Stromal cell of bone marrow (primary cell): ENCODE results near the gene GSTT4.
"Not testable (repeated sequence)": the region's sequence is repeated elsewhere in the genome, so short reads cannot be mapped to it uniquely, and the experiment has no call there.

Source experiments
- DNase-seq: peaks from one replicate; pipeline ENCODE4 v3.0.0-alpha.2; 2012; ENCODE audit warnings: low read depth

GSTT4 gene

DNA sequence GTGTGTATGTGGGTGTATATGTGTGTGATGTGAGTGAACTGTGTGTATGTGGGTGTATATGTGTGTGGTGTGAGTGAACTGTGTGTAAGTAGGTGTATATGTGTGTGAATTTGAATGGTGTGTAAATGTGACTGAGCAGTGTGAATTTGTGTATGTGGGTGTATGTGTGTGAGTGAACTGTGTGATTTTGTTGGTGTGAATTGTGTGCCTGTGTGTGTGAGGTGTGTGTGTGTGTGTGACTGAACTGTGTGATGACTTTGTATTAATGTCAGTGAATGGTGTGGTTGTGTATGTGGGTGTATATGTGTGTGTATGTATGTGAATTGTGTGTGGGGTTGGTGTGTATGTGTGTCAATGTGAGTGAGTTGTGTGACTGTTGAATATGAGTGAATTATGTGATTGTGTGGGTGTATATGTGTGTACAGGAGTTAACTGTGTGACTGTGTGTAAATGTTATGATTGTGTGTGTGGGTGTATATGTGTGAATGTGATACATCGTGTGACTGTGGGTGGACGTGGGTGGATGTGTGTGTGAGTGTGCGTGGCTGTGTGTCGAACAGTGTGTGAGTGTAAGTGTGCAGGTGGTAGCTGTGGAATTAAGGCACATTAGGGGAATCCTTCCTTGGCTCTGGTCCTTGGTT is 18.6 kb downstream of the GSTT4 start:
- DNase-seq: not testable (repeated sequence)

DNA sequence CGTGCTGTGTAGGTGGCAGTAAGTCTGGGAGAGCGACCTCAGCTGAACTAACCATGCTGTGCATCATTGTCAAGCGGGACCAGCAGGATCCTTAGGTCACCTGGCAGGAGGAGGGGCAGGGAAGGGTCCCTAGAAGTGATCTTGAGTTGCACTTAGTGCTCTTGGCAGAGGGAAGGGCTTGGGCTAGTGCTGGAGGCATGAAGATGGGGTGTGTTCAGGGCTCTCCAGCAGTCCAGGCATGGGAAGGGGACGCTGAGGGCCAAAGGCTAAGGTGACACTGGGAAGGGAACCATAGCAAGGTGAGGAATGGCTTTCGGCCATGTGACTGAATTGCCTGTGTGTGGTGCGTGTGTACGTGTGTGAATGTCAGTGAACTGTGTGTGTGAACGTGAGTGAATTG is 19.2 kb downstream of the GSTT4 start:
- not testable (repeated sequence) for DNase-seq

DNA sequence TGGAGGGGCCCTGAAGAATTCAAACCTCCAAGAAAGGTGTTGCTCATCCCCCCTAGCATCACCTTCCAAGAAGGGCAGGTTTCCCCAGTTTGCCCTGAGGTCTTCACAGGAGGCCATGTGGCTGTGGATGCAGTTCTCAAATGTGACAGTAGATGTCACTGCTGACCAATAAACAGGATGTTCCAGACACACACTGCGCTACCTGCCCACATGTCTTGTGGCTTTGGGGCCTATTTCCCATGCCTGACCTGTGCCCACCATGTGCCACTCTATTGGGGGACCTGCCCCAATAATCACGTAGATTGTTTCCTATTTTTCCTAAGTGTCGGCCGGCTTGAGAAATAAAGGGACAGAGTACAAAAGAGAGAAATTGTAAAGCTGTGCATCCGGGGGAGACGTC is 20.8 kb downstream of the GSTT4 start:
- DNase-seq: no peak

DNA sequence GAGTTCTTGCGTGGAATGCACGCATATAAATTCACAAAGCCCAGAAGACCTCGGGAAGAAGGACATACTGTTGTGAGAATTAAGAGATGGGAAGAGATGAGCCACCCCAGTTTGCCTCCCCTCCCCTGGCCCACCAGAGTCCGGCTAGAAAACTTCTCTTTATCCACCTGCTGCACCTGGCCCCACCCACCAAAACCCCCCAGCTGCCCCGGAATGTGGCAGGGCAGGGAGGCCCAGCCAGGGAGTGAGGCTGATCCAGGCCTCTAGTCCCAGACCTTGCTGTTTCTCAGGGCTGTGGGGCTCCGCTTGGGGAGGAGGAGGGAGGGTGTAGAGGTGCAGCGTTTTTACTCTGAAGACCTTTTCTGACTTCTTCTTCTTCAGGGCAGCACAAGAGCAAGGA is 24.7 kb downstream of the GSTT4 start:
- DNase-seq: not testable (repeated sequence)

DNA sequence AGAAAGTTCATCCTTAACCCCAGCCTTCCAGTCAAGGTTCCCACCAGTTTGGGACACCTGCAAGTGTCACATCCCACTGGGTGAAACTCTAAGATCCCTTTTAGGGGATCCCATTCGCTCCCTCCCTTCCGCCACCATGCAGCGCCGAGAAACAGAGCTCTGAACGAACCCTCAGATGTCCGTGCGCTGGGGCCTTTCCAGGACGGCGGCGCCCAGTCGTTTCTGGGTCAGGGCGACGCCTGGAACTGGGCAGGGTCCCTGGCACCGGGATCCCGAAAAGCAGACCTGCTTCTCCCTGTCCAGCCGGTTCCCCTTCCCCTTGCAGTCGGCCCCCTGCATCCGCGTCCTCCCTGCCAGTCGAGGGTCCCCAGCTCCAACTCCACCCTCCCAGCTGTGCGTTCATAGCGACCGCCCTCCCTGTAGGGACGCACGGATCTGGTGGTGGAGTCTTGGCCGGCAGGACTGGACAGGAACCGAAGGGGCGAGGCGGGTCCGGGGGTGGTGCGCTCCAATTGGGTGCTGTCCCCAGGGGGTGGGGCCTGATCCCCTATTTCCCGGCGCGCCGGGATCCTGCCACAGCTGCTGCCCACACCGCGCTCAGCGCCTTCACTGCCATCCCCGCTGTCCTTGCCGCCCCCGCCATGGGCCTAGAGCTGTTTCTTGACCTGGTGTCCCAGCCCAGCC is 25.6 kb downstream of the GSTT4 start, which contains the start of gene GSTT2:
Gene GSTT2, plus strand, starts transcription at position 578 of the 684 bp plus-strand sequence.
- DNase-seq: not testable (repeated sequence)

DNA sequence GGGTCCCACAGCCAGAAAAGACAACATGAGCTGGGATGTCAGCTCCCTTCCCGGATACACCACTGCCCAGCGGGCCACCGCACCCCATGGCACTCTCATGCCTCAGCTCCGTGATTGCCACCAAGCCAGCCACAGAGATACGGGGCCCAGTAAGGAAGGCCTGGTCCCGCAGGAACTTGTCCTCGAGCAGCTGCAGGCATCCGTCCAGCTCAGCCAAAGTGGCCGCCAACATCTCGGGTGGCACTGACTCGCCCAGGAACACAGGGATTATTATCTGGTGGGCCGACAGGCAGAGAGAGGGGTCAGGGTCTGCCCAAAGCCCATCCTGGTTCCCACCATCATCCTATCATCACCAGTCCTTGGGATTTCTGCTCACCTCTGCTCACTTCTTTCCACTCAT is 27.9 kb downstream of the GSTT4 start:
- DNase-seq: not testable (repeated sequence)

DNA sequence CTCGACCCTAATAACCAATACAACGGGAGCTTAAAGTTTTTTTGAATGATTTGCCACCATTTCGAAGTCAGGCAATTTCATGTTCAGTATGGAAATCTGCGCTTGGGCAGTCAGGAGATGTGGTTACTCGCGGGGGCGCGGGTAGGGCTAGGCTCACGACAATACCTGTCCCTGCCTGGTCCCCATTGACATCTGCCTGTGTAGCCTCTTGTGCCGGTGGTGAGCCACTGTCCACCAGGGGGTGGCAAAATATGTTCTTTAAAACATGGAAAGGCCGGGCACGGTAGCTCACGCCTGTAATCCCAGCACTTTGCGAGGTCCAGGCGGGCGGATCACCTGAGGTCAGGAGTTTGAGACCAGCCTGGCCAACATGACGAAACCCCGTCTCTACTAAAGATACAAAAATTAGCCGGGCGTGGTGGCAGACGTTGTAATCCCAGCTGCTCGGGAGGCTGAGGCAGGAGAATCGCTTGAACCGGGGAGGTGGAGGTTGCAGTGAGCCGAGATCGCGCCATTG is 30.4 kb downstream of the GSTT4 start:
- DNase-seq: not testable (repeated sequence)

DNA sequence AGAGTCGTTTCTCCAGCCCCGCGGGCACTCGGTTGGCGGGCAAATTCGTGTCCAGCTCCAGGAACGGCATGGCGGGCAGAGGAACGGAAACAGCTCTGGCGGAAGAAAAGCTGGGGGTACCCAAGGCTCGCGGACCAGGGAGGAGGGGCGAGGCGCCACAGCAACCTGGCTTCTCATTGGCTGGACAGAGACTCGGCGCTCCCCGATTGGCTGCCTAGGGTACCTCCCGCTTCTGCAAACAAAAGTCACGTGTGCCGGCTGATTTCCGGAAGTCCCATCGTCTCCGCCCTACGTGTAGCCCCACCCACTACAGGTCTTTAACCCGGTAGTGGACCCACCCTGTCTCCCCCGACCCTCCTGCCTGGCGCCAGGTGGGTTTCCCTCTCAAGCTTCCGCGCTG is 30.9 kb downstream of the GSTT4 start, which contains the start of gene DDT:
Gene DDT, minus strand, starts transcription at position 97 of the 400 bp plus-strand sequence. Its CDS starts 27 bp downstream, at position 70.
- not testable (repeated sequence) for DNase-seq

DNA sequence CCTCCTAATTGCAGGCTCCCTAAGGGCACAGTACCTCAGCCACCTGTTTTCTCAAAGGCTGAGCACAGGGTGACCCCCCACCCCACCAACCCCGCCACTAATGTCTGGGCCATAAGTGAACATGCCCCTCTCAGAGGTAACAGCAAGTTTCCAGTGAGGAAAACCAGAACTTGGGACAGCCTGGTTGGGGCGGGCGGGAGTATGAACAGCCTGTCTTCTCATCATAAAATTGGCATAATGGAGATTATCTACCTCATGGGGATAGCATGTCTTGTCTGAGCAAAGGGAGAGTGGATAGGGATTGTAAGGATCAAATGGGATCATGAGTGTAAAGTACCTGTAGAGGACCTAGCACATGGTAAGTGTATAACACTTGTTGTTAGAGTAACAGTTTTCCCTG is 33.3 kb downstream of the GSTT4 start:
- DNase-seq: not testable (repeated sequence)

DNA sequence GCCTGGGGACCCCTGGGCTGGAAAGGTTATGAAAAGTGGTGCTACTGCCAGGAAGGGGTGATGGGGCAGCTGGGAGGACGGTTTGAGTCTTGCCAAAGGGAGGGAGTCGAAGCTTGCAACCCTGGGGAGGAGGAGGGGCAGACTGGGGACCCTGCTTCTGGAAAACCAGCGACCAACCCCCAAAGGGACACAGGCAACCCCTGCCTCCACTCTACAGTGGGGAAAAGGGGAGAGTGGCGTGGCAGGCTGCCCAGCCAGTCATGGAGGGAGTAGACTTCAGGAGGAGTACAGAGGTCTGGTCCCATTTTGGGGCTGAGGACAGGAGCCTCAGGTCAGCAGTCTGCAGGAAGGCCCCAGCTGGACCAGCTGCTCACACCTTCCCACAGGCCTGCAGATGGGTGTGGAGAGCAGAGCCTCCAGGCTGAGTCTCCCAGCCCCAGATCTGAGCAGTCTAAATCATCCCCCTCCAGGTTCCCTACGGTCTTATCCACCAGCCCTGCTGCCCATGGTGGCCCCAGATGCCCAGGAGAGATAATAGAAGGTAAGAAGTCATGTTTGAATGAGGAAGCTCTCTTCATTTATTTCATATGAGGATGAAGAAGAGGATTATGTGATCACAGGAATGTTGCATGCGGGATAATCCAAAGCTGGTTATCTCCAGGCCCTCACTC is 34.3 kb downstream of the GSTT4 start:
- DNase-seq: no peak

DNA sequence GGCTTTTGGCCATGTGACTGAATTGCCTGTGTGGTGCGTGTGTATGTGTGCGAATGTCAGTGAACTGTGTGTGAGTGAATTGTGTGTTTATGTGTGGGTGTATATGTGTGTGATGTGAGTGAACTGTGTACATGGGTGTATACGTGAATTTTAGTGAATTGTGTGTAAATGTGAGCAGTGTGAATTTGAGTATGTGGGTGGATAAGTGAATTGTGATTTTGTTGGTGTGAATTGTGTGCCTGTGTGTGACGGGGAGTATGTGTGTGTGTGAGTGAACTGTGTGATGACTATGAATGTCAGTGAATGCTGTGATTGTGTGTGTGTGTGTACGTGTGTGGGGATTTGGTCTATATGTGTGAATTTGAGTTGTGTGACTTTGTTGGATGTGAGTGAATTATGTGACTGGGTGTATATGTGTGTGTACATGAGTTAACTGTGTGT is 35.0 kb downstream of the GSTT4 start:
- DNase-seq: no peak

DNA sequence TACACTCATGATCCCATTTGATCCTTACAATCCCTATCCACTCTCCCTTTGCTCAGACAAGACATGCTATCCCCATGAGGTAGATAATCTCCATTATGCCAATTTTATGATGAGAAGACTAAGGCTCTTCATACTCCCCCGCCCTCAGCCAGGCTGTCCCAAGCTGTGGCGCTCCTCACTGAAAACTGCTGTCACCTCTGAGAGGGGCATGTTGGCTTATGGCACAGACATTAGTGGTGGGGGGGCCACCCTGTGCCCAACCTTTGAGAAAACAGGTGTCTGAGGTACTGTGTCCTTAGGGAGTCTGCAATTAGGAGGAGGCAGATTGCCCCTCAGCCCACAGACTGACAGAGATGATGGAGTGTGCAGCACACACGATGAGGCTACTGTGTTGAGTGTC is 36.2 kb downstream of the GSTT4 start:
- no peak for DNase-seq

DNA sequence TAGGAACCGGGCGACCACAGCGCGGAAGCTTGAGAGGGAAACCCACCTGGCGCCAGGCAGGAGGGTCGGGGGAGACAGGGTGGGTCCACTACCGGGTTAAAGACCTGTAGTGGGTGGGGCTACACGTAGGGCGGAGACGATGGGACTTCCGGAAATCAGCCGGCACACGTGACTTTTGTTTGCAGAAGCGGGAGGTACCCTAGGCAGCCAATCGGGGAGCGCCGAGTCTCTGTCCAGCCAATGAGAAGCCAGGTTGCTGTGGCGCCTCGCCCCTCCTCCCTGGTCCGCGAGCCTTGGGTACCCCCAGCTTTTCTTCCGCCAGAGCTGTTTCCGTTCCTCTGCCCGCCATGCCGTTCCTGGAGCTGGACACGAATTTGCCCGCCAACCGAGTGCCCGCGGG is 38.7 kb downstream of the GSTT4 start, which contains the start of gene DDTL:
Gene DDTL, plus strand, starts transcription at position 321 of the 400 bp plus-strand sequence. Its CDS starts 27 bp downstream, at position 348.
- not testable (repeated sequence) for DNase-seq

DNA sequence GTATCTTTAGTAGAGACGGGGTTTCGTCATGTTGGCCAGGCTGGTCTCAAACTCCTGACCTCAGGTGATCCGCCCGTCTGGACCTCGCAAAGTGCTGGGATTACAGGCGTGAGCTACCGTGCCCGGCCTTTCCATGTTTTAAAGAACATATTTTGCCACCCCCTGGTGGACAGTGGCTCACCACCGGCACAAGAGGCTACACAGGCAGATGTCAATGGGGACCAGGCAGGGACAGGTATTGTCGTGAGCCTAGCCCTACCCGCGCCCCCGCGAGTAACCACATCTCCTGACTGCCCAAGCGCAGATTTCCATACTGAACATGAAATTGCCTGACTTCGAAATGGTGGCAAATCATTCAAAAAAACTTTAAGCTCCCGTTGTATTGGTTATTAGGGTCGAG is 39.2 kb downstream of the GSTT4 start:
- DNase-seq: not testable (repeated sequence)

DNA sequence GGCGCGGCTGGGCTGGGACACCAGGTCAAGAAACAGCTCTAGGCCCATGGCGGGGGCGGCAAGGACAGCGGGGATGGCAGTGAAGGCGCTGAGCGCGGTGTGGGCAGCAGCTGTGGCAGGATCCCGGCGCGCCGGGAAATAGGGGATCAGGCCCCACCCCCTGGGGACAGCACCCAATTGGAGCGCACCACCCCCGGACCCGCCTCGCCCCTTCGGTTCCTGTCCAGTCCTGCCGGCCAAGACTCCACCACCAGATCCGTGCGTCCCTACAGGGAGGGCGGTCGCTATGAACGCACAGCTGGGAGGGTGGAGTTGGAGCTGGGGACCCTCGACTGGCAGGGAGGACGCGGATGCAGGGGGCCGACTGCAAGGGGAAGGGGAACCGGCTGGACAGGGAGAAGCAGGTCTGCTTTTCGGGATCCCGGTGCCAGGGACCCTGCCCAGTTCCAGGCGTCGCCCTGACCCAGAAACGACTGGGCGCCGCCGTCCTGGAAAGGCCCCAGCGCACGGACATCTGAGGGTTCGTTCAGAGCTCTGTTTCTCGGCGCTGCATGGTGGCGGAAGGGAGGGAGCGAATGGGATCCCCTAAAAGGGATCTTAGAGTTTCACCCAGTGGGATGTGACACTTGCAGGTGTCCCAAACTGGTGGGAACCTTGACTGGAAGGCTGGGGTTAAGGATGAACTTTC is 44.0 kb downstream of the GSTT4 start, which contains the start of gene GSTT2B:
Gene GSTT2B, minus strand, starts transcription at position 112 of the 688 bp plus-strand sequence. Its CDS starts 64 bp downstream, at position 48.
- DNase-seq: not testable (repeated sequence)

DNA sequence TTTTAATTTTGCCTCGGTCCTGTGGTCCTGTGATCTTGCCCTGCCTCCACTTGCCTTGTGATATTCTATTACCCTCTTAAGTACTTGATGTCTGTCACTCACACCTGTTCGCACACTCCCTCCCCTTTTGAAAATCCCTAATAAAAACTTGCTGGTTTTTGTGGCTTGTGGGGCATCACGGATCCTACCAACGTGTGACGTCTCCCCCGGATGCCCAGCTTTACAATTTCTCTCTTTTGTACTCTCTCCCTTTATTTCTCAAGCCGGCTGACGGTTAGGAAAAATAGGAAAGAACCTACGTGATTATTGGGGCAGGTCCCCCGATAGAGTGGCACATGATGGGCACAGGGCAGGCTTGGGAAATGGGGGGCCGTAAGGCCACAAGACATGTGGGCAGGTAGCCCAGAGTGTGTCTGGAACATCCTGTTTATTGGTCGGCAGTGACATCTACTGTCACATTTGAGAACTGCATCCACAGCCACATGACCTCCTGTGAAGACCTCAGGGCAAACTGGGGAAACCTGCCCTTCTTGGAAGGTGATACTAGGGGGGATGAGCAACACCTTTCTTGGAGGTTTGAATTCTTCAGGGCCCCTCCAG is 48.9 kb downstream of the GSTT4 start:
- DNase-seq: peak; percentile 38

DNA sequence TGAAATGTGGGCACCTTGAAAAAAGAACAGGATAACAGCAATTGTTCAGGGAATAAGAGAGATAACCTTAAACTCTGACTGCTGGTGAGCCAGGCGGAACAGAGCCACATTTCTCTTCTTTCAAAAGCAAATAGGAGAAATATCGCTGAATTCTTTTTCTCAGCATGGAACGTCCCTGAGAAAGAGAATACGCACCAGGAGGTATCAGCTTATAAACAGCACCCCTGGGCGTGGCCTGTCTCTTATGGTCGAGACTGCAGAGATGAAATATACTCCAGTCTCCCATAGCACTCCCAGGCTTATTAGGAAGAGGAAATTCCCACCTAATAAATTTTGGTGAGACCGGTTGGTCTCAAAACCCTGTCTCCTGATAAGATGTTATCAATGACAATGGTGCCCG is 49.4 kb downstream of the GSTT4 start:
- not testable (repeated sequence) for DNase-seq

DNA sequence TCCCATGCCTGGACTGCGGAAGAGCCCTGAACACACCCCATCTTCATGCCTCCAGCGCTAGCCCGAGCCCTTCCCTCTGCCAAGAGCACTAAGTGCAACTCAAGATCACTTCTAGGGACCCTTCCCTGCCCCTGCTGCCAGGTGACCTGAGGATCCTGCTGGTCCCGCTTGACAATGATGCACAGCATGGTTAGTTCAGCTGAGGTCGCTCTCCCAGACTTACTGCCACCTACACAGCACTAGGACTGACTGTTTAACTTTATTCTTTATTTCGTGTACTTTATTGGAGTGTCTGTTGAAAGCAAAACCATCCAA is 50.3 kb downstream of the GSTT4 start:
- DNase-seq: not testable (repeated sequence)

DNA sequence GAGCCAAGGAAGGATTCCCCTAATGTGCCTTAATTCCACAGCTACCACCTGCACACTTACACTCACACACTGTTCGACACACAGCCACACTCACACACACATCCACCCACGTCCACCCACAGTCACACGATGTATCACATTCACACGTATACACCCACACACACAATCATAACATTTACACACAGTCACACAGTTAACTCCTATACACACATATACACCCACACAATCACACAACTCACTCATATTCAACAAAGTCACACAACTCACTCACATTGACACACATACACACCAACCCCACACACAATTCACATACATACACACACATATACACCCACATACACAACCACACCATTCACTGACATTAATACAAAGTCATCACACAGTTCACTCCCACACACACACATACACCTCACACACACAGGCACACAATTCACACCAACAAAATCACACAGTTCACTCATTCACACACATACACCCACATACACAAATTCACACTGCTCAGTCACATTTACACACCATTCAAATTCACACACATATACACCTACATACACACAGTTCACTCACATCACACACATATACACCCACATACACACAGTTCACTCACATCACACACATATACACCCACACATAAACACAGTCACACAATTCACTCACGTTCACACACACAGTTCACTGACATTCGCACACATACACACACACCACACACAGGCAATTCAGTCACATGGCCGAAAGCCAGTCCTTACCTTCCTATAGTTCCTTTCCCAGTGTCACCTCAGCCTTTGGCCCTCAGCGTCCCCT is 50.9 kb downstream of the GSTT4 start:
- DNase-seq: not testable (repeated sequence)

DNA sequence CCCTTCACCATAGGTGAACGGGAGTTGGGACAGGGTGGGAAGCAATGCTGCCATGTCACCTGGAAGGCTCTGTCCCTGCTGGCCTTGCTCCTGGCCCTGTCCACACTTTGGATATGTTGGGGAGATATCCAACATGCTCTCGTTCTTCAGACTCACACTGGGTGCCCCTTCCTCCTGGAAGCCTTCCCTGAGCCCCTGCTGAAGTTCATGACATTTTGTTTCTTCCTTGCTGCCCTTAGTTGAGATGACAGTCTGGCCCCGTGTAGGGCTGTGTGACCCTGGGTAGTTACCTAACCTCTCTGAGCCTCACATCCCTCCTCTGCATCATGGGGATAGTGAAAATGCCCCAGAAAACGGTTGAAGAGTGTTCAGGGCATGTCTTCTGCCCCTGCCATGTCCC is 51.8 kb downstream of the GSTT4 start:
- DNase-seq: not testable (repeated sequence)
